Bronchus fibroblast of lung (primary cell): ENCODE data around the gene DAZAP1. TPM values are rescaled to one million over a fixed set of nuclear protein-coding genes. Genes with fewer than 3 reads are reported as not detected.

Experiments used
- total RNA-seq: library from RNA; depleted of rRNA; stranded (reverse); fragments of >200 nt; gene quantifications from 2 replicates; pipeline ENCODE4 v1.2.3, GENCODE V29; 2015

The DAZAP1 gene
- 117 and 138 TPM in 2 replicates for total RNA-seq

GRCh38 chr19:1407528-1408299 lies at the start of gene DAZAP1:
Gene DAZAP1 (plus strand): TSS chr19:1407586. CDS start chr19:1407774, 188 bp downstream.

DNA sequence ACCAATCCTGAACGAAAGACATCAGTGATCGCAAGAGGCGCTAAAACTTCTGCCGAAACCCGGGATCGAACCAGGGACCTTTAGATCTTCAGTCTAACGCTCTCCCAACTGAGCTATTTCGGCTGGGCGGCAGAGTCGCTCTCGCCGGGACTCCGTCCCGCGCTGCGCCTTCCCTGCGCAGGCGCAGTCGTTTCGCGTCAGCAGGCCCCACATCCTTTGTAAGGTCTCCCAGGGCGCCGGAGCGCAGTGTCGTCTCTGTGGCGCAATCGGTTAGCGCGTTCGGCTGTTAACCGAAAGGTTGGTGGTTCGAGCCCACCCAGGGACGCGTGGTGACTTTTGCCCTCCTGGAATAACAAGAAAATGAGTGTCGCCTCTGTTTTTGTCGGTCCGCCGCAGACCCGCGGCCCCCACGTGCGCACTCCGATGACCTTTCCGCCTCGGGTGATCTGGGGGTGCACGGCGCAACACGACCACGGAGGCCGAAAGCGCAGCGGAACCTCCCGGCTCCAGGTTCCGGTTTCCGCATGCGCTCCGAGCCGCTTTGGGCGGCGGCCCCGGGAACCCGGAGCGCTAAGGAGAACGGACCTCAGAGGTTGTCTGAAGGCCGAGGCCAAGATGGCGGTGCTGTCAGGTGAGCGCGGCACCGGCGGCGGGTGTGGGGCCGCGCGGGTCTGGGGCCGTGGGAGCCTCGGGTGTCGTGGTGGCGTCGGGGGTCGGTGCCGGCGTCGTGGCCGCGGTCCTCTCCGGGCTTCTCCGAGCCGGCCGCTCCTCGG lies 23.9 kb upstream of the DAZAP1 start, which contains the start of gene NDUFS7:
NDUFS7 (plus strand) TSS at position 596 of the 773 bp plus-strand sequence; CDS start at position 616, 20 bp downstream.

GRCh38 chr19:1401138-1401888 lies 6.1 kb upstream of the DAZAP1 start, which contains the start of gene GAMT:
Gene GAMT (minus strand): TSS chr19:1401542. CDS start chr19:1401476, 66 bp downstream.

GRCh38 chr19:1438035-1438932 lies 30.9 kb downstream of the DAZAP1 start, which contains the start of gene RPS15:
Gene RPS15 (plus strand): TSS chr19:1438396. CDS start chr19:1438426, 30 bp downstream.

GRCh38 chr19:1449467-1450442 lies 42.4 kb downstream of the DAZAP1 start, which contains the start of gene APC2:
Gene APC2 (plus strand): TSS chr19:1450121. CDS start chr19:1453002, 2,881 bp downstream.

DNA sequence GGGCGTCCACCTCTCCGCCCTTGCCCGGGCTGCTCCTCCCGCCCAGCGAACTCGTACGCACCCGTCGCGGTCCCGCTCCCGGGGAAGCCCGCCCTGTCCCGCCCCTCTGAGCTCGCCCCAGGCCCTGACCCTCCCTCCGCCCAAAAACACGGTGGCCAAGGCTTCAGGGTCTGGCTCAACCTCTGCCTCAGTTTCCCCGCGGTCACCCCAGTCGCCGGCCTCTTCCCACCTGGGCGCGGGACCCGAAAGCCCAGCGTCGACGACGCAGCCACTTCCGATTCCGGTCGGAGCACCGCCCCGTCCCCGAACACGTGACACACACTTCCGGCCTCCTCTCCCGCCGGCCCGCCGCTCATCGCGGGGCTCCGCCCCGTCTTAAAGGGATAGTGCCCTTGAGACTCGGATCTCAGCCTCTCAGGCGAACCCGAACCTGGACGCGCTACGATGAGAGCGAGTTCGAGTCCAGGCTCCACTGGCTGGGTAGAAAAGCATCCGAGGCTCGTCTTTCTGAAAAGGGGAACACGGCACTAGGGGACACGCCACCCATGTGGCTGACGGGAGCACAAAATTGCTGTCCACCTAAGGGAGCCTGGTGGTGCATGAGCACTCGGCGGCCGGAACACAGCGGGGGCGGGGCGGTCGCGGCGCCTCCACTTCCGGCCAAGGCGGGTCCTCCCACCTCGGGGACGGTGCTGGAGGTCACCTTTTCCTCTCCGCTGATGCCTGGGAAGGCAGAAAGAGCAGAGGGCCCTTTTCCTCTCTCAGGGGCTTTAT lies 71.7 kb downstream of the DAZAP1 start, which contains the start of gene C19orf25:
C19orf25 (minus strand) TSS at position 282 of the 774 bp plus-strand sequence. CDS start 312 bp downstream, outside the sequence.

Other genes with a start within 250 kb of the DAZAP1 start
- gene SBNO2, start 233.3 kb upstream of the DAZAP1 start, total RNA-seq = 31.4 and 35.2 TPM in 2 replicates
- 67.5 and 69.3 TPM in 2 replicates for gene STK11, start 201.8 kb upstream of the DAZAP1 start, total RNA-seq
- 1.8 and 2.9 TPM in 2 replicates for gene CBARP, start 169.6 kb upstream of the DAZAP1 start, total RNA-seq
- gene ATP5F1D, start 165.8 kb upstream of the DAZAP1 start, total RNA-seq = 103 and 108 TPM in 2 replicates
- 18.7 and 19.2 TPM in 2 replicates for gene MIDN, start 159.0 kb upstream of the DAZAP1 start, total RNA-seq
- gene CIRBP, start 138.3 kb upstream of the DAZAP1 start, total RNA-seq = 300 and 305 TPM in 2 replicates
- 57.2 and 66.0 TPM in 2 replicates for gene FAM174C, start 132.1 kb upstream of the DAZAP1 start, total RNA-seq
- gene EFNA2, start 121.7 kb upstream of the DAZAP1 start, total RNA-seq = not detected in 2 replicates
- 187 and 192 TPM in 2 replicates for gene NDUFS7, start 23.7 kb upstream of the DAZAP1 start, total RNA-seq
- gene GAMT, start 6.0 kb upstream of the DAZAP1 start, total RNA-seq = 37.5 and 55.8 TPM in 2 replicates
- gene RPS15, start 30.8 kb downstream of the DAZAP1 start, total RNA-seq = 3,175 and 3,222 TPM in 2 replicates
- gene APC2, start 42.5 kb downstream of the DAZAP1 start, total RNA-seq = under 0.01 TPM in 2 replicates
- gene C19orf25, start 71.6 kb downstream of the DAZAP1 start, total RNA-seq = 34.3 and 35.2 TPM in 2 replicates
- gene PCSK4, start 82.8 kb downstream of the DAZAP1 start, total RNA-seq = 1.2 and 1.6 TPM in 2 replicates
- gene REEP6, start 83.6 kb downstream of the DAZAP1 start, total RNA-seq = 2.2 and 2.5 TPM in 2 replicates
- gene ADAMTSL5, start 105.4 kb downstream of the DAZAP1 start, total RNA-seq = 1.2 and 2.0 TPM in 2 replicates
- not detected in 2 replicates for gene PLK5, start 116.5 kb downstream of the DAZAP1 start, total RNA-seq
- 41.9 and 50.9 TPM in 2 replicates for gene MEX3D, start 160.7 kb downstream of the DAZAP1 start, total RNA-seq
- 120 and 127 TPM in 2 replicates for gene MBD3, start 185.3 kb downstream of the DAZAP1 start, total RNA-seq
- gene UQCR11, start 197.9 kb downstream of the DAZAP1 start, total RNA-seq = 97.7 and 103 TPM in 2 replicates
- 170 and 180 TPM in 2 replicates for gene TCF3, start 245.0 kb downstream of the DAZAP1 start, total RNA-seq